Fibroblast of mammary gland (primary cell): ENCODE data around the gene RNPEPL1.
A peak's percentile ranks its signal among the peaks of the same experiment; 100 is the strongest.

Experiments
- DNase-seq: peaks from one replicate; pipeline ENCODE4 v3.0.0-alpha.2; 2010; ENCODE audit warnings: low read depth
- H3K4me3 ChIP-seq: 2 replicates; pipeline ENCODE4 v1.5.1; 2011; ENCODE audit warnings: low read depth, mild to moderate bottlenecking, low read length, moderate library complexity; ENCODE audit not compliant: control insufficient read depth
- TF ChIP-seq, protein P1 (sequence below): conservative IDR thresholded peaks from 2 replicates; pipeline ENCODE4 v1.5.1; 2011; ENCODE audit warnings: low read depth, low read length, inconsistent platforms; ENCODE audit not compliant: control insufficient read depth, insufficient read depth

Gene RNPEPL1

DNA sequence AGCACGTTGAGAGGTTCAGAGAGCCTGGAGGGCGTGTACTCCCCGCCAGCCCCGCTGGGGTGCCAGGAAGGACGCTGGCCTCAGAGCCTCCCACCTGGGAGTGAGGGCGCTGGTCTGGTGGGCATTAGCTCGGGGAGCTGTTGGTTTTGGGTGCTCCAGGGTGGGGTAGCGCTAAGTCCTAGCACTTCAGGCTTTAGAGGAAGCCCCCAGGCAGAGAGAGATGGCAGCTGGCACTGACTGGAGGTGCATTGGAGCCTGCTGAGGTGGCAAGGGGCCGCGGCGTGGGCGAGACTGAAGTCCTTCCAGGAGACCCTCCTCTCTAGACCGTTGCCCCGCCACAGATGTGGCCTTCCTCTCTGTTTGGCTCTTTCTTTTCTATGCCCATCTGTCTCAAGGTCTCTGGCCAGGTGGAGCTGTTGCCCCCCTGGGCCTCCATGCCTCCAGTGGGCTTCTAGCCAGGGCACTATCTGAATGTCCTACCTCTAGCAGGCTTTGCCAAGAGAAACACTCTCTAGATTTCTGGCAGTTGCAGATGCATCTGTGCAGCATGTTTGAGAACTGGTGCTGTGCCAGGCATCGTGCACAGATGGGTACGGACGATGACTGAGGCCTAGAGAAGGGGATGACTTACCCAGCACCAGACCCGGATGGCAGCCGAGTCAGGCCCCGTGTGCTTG is 24.9 kb downstream of the RNPEPL1 start:
- DNase-seq, result no peak
- H3K4me3 ChIP-seq, result no peak overlapping the region
- TF ChIP-seq, protein P1, sequence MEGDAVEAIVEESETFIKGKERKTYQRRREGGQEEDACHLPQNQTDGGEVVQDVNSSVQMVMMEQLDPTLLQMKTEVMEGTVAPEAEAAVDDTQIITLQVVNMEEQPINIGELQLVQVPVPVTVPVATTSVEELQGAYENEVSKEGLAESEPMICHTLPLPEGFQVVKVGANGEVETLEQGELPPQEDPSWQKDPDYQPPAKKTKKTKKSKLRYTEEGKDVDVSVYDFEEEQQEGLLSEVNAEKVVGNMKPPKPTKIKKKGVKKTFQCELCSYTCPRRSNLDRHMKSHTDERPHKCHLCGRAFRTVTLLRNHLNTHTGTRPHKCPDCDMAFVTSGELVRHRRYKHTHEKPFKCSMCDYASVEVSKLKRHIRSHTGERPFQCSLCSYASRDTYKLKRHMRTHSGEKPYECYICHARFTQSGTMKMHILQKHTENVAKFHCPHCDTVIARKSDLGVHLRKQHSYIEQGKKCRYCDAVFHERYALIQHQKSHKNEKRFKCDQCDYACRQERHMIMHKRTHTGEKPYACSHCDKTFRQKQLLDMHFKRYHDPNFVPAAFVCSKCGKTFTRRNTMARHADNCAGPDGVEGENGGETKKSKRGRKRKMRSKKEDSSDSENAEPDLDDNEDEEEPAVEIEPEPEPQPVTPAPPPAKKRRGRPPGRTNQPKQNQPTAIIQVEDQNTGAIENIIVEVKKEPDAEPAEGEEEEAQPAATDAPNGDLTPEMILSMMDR, result no peak

DNA sequence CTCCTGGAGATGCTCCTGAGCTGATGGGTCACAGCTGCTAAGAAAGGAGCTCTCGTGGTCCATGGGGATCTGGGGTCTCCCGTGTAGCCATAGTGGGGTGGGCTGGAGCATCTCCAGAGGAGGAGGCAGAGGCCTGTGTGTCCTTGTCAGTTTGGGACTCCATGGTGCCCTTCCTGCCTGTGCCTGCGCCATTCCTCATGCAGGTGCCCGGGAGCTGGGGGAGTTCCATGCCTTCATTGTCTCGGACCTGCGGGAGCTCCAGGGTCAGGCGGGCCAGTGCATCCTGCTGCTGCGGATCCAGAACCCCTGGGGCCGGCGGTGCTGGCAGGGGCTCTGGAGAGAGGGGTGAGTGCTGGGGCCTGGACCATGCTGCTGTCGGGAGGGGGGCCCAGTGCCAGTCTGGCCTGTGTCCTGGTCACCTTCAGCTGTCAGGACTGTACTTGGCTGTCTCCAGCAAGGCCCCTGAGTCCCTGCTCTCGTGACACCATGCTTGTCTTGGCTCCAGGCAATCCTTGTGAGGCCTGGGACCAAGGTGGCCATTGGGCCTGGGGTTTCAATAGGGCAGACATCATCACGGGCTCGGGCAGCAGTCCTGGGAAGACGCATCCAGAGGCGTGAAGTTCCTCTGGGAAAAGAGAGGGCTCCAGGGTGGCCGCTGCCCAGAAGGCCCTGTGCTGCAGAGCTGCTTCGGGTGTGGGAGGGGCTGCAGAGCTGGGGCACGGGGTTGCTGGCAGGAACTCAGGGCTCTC is 25.6 kb downstream of the RNPEPL1 start:
- no peak for DNase-seq
- TF ChIP-seq, protein P1, result no peak
- no peak overlapping the region for H3K4me3 ChIP-seq

DNA sequence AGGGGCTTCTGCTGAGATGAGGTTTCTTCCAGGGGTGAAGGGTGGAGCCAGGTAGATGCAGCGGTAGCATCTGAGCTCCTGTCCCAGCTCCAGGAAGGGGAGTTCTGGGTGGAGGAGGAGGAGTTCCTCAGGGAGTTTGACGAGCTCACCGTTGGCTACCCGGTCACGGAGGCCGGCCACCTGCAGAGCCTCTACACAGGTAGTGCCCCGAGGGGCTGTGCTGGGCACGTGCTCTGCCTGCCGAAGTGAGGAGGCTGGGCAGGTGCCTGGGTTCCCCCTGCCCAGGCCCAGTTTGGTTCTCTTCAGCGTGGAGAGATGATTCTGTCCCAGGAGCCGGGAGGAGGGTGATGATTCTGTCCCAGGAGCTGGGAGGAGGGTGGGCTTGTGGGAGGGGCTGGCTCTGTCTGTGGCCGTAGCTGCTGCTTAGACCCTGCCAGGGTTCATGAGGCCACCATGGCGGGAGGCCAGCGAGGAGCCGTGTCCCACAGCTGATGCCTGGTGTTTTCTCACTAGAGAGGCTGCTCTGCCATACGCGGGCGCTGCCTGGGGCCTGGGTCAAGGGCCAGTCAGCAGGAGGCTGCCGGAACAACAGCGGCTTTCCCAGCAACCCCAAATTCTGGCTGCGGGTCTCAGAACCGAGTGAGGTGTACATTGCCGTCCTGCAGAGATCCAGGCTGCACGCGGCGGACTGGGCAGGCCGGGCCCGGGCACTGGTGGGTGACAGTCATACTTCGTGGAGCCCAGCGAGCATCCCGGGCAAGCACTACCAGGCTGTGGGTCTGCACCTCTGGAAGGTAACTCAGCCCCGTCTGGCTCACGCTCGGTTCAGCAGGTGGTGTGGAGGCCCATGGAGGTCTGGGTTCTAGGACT is 26.5 kb downstream of the RNPEPL1 start:
- no peak overlapping the region for H3K4me3 ChIP-seq
- DNase-seq, result no peak
- TF ChIP-seq, protein P1, result no peak

DNA sequence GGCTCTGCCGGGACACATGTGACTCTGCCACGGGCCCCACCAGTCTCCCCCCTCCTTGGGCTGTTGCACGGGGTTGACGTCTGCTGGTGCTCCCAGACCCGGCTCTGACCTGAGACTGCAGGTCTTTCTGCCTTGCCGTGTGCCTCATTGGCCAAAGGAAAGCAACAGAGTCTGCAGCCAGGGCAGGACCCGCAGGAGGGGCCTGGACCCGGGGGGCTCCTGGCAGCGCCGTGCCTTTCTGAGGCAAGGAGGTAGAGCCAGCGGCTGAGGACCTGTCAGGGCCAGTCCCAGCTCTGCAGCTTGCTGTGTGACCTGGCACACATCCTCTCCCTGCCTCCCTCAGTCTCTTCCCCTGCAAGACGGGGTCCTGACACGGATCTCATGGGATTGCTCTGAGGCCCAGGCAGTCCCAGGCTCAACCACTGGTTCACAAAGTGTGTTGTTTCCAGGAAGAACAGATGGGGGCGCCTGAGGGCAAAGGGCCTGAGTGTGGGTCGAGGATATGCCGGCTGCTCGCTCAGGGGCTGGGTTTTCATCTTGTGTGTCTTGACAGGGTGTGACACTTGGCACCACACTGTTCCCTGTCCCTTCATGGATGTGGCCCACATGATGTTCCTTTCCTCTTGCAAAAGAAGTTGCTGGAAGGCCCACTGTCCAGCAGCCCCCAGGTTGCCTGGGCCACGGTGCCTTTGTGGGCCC is 27.2 kb downstream of the RNPEPL1 start:
- TF ChIP-seq, protein P1, result peak; percentile 31
- DNase-seq, result no peak
- no peak overlapping the region for H3K4me3 ChIP-seq

DNA sequence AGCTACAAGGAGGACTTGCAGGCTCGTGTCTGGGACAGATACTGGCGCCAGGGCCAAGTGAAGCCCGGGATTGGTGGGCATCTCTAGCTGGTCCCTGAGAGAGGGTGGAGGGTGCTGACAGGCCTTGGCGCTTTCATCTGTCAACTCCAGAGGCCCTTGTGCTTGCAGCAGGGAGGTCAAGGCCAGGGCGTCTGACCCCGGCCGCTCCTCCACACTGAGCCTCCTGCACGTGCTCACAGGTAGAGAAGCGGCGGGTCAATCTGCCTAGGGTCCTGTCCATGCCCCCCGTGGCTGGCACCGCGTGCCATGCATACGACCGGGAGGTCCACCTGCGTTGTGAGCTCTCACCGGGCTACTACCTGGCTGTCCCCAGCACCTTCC is 27.8 kb downstream of the RNPEPL1 start:
- TF ChIP-seq, protein P1, result no peak
- no peak overlapping the region for H3K4me3 ChIP-seq
- DNase-seq, result no peak

DNA sequence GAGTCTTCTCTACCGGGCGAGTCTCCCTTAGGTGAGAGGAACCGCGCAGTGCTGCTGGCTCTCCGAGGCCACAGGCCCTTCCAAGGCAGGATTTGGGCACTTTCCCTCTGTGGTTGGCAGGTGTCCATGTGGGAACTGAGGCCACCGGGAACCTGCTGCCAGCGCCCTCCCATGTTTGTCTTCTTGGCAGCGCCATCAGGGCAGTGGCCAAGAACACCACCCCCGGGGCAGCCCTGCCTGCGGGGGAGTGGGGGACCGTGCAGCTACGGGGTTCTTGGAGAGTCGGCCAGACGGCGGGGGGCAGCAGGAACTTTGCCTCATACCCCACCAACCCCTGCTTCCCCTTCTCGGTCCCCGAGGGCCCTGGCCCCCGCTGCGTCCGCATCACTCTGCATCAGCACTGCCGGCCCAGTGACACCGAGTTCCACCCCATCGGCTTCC is 28.2 kb downstream of the RNPEPL1 start:
- no peak overlapping the region for H3K4me3 ChIP-seq
- TF ChIP-seq, protein P1, result no peak
- DNase-seq, result no peak
